GM12892 (cell line): ENCODE measurements around the gene AGXT.

ENCODE experiments used
- POLR2A ChIP-seq: IDR thresholded peaks from 2 replicates; pipeline ENCODE4 v1.6.1; 2011; ENCODE audit warnings: low read depth, low read length, control low read depth
- POLR2AphosphoS5 ChIP-seq: IDR thresholded peaks from 2 replicates; pipeline ENCODE4 v1.6.1; 2011; ENCODE audit warnings: low read depth, low read length, control low read depth
- TAF1 ChIP-seq: IDR thresholded peaks from 2 replicates; pipeline ENCODE4 v1.6.1; 2011; ENCODE audit warnings: low read depth, mild to moderate bottlenecking, control low read depth, low read length, borderline replicate concordance

DNA sequence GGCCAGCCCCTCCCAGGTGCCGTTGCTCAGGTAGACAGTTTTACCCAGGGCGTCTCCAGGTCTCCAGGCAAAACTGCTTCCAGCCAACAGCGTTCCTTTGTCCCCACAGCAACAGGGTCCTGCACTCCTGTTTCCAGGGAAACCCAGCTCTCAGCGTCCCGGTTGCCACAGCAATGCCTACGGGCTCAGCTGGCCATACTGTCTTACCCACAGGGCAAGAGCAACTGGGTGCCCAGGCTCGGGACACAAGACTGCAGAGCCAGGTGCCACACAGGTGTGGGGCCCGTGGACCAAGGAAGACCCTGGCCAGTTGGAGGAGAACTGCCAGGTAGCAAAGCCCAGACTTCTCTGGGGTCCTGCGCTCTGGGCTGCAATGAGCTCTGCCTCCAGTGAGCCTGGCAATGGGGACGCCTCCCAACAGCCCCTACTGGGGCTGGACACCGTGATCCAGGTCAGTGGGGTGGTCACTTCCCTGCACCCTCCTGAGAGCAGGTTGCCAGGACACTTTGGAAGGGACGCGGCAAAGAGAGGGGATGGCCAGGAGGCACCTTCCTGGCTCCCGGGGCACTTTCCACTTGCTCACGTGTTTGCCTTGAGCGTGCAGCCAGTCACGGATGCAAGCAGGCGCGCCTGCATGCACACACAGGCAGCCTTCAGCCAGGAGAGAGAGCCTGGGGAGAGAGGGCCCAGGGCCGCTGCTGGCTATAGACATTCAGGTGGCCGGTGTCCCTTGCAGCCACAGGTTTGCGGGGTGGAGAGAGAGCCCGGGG lies 37.7 kb downstream of the AGXT start, which contains the start of gene CROCC2:
- TF ChIP-seq POLR2A (no peak), POLR2AphosphoS5 (no peak), TAF1 (no peak)
